ENCODE data around the gene APOA4.

APOA4 gene

DNA sequence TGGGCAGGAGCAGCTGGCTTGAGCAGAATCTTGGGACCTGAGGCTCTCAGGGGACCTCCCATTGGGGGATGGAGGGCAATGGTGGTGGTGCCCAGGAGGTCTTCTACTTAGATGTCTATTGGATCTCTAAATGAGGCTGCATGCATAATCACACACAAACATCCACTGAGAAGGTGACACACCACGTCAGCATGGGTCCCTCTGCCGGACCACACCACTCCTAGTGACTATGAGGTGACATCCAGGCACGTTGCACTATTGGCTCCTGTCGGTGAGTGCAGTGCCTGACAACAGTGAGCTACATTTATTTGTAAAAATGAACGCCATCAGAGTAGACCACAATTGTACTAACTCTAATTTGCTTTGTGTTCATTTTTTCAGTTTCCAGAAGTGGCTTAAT is 2.3 kb upstream of the APOA4 start:
- H3K4me3 ChIP-seq (ENCODE audit: low read depth, low read length): no peak overlapping the region
- TF ChIP-seq CTCF (IDR thresholded peaks at IDR 0.05; ENCODE audit: low read depth, low read length): no peak

DNA sequence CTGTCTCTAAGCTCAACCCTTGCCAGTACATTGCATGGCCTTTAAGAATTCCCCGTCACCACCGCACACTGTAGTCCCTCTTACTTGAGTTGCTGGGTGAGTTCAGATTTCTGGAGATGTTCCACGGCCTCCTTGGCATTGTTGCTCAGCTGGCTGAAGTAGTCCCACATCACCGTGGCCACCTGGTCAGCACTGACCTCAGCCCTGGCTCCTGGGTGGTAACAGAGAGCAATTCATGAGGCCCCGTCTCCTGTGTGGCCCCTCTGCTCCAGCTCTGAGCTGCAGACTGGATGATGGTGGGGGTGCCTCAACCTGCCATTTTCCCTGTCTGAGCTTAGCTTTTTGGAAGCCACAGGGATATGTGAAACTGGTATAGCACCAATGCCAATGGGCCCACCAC is 529 bp downstream of the APOA4 start:
- no peak for TF ChIP-seq CTCF (IDR thresholded peaks at IDR 0.05; ENCODE audit: low read depth, low read length)

DNA sequence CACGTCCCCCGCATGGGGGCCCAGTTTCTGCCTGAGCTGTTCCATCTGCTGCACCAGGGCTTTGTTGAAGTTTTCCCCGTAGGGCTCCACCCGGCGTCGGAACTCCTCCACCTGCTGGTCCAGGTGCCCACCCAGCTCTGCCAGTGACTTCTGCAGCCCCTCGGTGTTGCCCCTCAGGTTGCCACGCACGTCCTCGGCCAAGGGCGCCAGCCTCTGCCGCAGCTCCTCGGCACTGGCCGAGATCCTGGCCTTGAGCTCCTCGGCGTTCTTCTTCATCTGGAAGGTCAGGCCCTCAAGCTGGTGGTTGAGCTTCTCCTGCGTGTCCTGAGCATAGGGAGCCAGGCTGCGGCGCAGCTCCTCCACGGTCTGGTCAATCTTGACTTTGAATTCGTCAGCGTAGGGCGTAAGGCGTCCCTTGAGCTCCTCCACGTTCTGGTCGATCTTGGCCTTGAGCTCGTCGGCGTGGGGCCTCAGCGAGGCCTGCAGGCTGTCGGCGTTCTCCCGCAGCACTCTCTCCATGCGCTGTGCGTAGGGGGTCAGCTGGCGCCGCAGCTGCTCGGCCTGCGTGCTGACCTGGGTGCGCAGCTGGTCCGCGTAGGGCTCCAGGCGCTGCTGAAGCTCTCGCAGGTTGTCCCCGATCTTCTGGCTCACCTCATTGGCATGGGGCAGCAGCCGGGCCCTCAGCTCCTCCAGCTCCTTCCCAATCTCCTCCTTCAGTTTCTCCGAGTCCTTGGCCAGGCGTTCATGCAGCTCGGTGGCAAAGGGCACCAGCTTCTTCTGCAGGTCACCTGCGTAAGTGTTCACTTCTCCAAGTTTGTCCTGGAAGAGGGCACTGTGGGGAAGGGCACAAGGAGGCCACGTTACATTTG is 1.8 kb downstream of the APOA4 start:
- TF ChIP-seq CTCF (IDR thresholded peaks at IDR 0.05; ENCODE audit: low read depth, low read length): no peak
- no peak overlapping the region for H3K4me3 ChIP-seq (ENCODE audit: low read depth, low read length)

More for the DNA sequence above, 529 bp downstream of the APOA4 start:
- H3K4me3 ChIP-seq (ENCODE audit: low read depth, low read length): no peak overlapping the region

DNA sequence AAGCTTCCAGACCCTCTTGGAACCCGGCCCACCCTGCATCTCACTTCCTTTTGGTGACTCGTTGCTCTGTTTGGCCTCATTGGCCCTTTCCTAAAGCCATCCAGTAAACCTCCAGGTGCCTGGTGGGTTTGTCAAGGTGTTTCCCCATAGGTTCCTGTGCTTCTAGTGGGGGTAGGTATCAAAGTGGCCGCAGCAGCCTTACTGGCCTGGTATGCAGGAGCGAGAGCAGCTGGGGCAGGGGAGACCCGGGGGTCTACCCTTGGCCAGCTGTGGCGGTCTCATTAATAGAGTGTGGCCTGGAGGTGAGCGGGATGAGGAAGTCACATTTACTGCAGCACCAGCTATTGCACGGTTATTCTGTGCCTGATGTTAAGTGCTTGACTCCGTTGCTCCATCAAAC is 4.1 kb downstream of the APOA4 start:
- H3K4me3 ChIP-seq (ENCODE audit: low read depth, low read length): no peak overlapping the region
- no peak for TF ChIP-seq CTCF (IDR thresholded peaks at IDR 0.05; ENCODE audit: low read depth, low read length)

DNA sequence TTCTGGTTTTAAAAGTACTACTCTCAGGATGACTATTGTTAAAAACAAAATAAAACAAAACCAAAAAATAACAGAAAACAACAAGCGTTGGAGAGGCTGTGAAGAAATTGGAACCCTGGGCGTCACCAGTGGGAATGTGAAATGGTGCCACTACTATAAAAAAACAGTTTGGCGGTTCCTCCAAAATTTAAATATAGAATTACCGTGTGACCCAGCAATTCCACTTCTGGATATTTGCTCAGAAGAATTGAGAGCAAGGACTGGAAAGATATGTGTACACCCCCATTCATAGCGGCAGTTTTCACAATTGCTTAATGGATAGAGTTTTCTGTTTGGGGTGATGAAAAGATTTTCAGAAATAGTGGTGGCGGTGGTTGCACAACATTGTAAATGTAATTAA is 8.6 kb downstream of the APOA4 start:
- TF ChIP-seq CTCF (IDR thresholded peaks at IDR 0.05; ENCODE audit: low read depth, low read length): no peak
- H3K4me3 ChIP-seq (ENCODE audit: low read depth, low read length): no peak overlapping the region

- no peak for TF ChIP-seq CTCF (IDR thresholded peaks at IDR 0.05; ENCODE audit: low read depth, low read length)
These were observed 9.2 kb downstream of the APOA4 start for GRCh38 chr11:116813781-116814471.

GRCh38 chr11:116813170-116813569 is 9.9 kb downstream of the APOA4 start:
- no peak overlapping the region for H3K4me3 ChIP-seq (ENCODE audit: low read depth, low read length)
- no peak for TF ChIP-seq CTCF (IDR thresholded peaks at IDR 0.05; ENCODE audit: low read depth, low read length)

More at GRCh38 chr11:116813781-116814471, 9.2 kb downstream of the APOA4 start:
- H3K4me3 ChIP-seq (ENCODE audit: low read depth, low read length): no peak overlapping the region
